ENCODE measurements around the gene GSG1.
"Not testable (repeated sequence)": the region's sequence is repeated elsewhere in the genome, so short reads cannot be mapped to it uniquely, and the experiment has no call there.

Gene GSG1

DNA sequence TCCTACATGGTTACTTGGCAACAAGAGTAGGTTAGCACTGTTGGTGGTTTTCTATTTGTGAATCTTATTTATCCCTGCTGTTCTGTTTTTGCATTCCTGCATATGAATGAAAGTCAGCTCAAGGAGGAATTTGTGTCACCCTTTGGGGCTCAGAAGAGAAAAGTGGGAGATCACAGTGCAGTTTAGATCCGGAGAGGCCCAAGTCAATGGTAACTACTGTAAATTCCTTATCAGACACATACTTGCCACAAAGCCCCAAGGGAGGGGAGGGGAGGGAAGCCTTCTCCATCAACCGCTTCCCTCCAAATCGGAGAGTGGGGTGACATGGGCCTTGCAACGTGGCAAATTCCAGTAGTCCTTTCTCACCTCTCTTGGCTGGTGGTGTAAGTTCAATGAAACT is 15.0 kb downstream of the GSG1 start:
- DNase-seq, result no peak

DNA sequence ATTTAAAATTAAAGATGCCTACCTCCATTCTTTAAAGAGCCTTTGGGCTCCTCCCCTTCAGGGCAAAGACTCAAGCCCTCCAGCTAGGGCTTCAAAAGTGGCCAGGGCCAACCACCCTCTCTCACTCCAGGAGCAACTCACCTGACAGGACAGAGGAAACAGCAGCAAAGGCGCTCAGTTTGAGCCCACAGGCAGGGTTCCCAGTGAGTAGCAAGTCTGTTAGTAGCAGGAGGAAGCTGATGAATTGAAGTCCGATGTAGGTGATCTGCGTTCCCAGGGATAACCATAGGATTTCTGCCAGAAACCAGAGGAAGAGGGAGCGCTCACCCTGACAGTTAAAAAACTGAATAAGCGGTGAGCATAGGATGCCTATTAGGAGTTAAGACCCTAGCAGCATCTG is 15.7 kb downstream of the GSG1 start:
- no peak for DNase-seq

DNA sequence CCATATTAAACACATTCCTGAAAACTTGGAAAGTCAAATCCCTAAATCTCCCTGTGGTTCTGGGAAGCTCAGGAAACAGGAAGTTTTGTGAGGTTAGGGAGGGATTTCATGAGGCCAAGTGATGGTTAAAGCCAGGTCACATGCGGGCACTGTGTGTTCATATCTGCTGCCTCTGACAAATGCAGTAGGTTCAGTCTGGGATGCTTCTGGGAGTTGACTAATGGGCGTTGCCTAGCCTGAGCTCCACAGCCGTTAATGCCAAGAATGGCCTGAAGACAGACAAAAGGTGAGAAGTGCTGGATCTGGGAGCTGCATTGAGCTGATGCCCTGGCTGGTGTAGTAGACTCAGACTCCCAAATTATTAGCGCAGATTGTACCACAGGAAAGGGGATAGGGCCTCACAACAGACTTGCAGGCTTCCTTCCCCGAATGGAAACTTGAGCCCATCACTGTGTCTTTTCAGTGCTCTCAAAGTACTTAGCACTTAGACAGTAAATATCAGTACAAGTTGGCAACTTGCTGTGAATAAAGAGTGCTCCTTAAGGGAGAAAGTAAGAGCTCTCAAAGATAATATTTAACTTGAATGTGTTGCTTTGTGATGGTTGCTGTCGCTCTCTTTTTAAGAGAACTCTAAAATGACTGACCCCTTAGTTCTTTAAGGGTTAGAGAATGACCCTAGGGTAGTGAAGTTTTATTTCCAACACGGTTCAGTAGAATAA is 17.3 kb downstream of the GSG1 start:
- no peak for DNase-seq

DNA sequence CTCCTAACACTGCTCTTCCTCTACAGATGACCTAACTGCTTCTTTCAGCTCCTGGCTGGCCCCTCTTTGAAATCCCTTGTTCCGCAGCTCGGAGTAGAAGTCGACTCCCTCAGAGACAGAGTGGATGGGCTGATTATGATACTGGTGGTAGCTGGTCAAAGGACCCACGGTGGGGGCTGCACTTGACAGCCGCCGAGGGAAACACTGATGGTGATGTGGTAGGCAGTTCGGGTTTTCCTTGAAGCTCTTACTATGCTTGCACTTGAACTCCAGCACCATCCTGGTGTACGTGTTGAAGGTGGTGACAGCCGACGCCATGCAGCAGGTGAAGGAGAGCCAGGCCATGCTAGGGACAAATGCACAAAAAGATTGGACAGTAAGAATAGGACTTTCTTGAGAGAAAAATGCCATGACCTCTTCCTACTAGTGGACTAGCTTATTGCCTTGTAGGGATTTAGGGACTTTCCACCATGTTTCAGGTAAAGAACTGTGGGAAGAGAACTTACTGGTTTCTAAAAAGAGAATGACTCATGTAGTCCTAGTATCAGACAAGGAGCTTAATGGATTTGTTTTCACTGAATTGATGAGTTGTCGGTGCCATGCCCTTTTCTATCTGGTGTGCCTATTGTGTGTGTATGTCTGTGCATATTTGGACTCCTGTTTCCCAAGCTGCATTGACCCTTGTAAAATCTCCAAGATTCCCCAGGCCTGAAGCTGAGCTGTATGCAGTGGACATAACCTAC is 18.4 kb downstream of the GSG1 start:
- no peak for DNase-seq

DNA sequence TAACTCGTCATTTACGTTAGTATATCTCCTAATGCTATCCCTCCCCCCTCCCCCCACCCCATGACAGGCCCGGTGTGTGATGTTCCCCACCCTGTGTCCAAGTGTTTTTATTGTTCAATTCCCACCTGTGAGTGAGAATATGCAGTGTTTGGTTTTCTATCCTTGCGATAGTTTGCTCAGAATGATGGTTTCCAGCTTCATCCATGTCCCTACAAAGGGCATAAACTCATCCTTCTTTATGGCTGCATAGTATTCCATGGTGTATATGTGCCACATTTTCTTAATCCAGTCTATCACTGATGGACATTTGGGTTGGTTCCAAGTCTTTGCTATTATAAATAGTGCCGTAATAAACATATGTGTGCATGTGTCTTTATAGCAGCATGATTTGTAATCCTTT is 19.8 kb downstream of the GSG1 start:
- not testable (repeated sequence) for DNase-seq

DNA sequence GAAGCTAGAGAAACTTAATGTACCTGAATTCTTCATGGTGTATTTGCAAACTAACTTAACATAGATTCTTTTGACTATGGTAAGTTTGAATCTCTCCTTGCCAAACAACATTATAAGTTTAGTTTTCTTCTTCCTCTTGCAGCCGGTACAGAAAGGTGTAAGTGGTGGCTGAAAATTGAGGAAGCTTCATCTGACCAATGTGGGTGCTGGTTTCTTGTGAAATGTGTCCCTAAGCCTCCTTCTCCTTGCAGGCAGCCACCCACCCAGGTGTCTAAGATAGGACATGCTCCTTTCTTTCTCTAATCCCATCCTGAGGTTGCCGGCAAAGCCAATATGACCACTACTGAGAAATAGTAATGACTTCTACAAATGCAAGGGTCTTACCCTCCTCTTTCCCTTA is 20.6 kb downstream of the GSG1 start:
- DNase-seq, result no peak

DNA sequence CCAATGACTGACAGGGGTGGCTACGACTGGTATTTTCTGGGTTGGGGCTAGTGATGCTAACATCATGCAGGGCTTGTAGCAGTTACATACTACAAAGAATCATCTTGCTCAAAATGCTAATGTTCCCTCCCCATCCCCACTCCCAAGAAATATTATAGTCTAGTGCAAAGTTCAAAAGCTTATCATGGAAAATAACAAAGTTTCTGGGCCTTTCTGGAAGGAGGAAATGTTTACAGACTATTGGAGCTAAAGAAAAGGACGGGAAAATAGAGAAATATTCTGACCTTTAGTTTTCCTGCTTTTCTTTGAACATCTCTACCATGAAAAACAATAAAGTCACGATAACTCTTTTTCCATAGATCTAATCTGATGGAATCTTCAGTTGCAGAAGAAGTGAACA is 23.2 kb downstream of the GSG1 start:
- no peak for DNase-seq

DNA sequence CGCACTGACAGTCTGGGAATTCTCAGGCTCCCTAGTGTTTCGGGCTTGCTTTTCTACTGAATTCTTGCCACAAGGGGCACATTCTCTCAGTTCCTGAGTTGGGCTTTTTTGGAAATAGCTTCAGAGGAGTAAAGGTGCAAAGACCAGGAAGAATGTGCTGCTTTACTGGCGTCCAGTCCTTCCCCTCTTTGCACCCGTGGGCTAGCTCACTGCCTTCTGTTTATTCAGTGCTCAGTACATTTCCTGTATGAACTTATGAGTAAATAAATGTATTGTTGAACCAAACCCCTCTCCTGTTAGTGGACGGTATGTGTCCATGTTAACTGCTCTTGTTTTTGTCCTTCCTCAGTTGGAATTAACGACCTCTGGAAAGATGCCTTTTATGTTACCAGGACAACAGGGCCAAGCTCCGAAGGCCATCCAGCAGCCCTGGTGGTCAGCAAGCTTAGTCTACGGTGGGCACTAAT is 24.0 kb downstream of the GSG1 start:
- no peak for DNase-seq

DNA sequence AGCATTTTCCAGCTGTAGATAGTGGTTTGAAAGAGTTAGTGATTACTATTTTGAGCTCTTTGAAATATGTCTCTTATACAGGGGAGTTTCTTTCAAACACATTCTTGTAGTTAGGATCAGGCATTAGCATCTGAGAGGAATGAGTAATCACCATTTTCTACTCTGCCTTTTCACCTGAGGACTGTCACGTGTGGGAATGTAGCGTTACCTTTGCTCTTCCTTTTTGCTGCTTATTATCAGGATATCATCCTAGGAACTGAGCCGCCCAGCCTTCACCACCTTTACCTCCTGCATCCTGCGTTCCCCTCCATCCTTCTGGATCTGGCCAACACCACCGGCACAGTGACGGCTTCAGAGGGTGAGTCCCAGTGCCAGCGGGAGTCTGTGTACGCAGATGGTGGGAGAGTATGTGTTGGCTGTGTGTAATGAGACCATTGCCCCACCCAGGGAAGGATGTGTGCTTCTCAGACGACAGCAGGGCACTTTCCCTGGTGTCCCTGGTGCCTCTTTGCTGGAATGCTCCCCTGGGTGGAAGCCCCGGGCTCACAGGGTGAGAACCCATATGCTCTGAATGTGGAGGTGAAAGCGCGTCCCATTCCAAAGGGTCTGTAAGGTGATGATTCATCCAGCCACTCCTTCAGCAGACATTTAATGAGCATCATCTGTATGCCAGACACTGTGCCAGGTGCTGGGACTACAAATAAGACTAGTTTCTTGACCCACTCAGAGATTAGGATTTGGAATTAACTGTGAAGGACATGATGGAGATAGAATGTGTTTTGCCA is 27.5 kb downstream of the GSG1 start:
- no peak for DNase-seq

DNA sequence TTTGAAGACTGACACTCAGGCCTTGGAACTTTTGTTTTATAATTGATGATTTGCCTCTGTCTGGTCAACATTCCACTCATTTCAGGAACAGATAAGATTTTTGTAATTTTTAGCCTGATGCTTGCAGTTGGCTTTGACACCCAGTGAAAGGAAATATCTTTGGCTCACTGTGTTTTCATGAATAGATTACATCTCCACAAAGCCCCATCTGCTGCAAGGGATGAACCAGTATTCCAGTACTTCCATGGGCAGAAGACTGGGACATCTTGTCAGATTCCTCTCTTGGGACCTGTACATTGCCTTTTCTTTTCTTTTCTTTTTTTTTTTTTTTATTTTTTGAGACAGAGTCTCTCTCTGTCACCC is 28.4 kb downstream of the GSG1 start:
- no peak for DNase-seq

DNA sequence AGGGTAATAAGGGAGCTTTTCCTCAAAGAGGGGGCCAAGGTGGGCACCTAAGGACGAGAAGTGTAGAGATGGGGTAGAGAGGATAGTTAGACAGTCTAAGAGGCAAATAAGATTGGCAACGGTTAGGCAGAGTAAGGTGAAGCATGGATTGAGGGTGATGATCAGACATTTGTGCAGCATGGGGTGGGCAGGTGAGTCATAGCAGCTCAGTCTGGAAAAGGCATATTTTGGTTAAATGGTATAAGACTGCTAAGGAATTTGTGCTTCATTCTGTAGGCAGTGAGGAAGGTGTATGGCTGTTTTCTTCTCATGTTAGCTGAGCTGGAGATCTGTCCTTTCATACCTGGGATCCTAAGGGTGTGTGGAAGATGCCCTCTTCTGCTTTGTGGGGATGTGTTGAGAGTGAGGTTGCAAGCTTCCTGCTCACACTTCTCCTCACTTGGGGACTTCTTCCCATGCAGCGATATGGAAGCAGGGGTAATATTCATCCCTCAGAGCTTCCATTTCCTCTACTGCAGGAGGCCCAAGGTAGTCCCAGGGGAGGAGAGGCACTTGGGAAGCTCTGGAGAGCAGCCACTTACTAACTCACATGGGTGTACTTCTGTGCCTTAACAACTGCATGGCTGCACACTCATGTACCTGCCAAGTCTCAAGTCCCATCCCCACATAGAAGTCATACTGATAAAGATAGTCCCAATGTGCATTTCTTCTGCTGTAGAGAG is 28.9 kb downstream of the GSG1 start:
- no peak for DNase-seq

DNA sequence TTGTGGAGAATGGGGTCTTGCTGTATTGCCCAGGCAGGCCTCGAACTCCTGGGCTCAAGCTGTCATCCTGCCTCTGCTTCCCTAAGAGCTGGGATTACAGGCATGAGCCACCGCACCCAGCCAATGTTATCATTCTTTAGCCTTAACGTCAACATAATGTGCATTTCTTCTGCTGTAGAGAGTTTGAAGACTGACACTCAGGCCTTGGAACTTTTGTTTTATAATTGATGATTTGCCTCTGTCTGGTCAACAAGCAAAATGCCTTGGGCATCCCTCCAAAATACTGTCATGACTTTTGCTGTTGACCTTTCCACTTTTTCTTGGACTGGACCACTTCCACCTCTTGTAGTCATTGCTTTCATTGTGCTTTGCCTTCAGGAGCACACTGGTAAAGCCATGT is 30.3 kb downstream of the GSG1 start:
- no peak for DNase-seq

DNA sequence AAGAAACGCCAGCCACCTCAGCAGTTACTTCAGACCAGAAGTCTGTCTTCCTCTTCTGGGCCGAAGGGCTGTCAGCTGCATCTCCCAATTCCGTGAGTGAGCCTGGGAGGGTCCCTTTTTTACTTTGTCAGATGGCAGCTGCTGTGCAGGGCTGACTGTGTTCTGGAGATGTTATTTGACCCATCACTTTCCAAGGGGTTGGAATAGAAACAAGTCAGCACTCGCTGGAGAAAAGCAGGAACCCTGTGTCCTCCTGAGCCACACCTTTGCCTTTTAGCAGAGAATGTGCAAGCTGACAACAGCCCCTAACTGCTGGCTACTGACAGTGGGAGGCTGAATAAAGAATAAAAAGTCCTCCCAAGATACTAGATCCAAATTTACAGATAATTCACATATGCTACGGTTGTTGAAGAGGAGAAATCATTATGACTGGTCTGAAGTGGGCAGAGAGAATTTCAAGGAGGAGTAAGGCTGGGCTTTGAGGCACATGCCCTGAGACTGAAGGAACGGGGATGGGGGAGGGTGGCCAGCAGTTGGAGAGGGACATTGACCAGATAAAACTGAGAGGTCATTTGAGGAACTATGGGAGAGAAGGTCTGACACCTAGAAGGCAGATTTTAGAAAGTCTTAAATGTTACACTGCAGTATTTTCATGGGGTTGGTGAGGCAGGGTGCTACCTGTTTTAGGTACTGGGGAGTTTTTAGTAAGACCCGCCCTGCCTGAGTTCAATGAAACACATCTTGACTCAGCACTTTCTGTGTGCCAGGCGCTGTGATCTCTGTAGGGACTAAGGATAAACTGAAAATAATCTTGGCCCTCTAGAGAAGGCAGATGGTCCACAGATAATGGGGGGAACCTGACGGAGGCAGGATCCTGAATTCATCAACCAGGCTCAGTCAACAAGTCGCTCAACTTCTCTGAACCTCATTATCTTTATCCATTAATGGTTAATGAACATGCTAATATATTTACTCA is 31.9 kb downstream of the GSG1 start:
- no peak for DNase-seq

DNA sequence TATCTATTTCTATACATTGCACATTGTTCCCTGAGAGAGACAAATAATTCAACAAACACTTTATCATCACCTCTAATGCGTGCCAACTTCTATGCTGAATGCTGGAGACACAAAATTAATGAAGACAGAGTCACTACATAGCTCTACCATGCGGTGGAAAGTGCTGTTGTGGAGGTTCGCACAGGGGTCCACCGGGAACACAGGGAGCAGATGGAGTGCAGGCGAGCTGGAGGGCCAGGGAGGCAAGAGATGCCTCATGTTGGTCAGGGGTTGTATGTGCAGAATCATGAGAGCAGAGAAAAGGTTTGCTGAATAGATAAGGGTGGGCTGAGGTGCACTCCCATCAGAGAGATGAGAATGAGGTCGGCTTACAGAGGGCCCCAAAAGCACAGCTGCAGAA is 34.1 kb downstream of the GSG1 start:
- DNase-seq, result no peak

DNA sequence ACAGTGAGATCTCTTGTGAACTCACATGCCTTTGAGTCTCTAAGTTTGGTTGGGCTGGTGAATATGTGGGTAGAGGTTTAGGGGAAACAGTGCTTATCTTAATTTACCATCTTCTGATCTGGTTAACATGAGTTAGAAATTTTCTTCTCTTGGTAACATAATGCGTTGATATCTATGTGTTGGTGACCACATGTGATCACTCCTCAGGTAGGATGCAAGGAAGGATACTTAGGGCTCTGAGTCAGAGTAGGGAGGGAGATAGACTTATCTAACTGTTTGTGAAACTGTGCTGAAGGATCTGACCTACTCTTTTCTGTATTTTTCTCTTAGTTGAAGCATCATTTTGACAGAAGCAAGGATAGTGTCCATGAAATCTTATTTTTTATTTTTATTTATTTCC is 36.1 kb downstream of the GSG1 start:
- no peak for DNase-seq

DNA sequence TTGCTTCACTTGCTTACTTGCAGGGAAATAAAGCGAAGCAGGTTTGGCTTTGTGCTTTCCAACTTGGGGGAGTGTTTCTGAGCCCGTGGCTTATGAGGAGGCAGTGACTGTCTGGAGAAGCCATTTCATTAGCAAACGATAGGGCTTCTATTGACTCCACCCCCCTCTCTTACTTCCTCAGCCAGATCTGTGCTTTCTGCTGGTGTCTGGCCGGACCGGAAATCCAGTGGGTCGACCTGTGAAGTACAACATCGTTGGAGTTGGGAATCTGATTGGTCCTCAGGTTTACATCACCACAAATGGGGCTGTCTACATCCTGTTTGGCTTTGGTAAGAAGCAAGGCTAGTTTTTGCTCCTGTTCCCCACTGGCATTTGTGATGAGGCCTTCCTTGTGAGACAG is 37.0 kb downstream of the GSG1 start:
- peak; percentile 1 for DNase-seq

DNA sequence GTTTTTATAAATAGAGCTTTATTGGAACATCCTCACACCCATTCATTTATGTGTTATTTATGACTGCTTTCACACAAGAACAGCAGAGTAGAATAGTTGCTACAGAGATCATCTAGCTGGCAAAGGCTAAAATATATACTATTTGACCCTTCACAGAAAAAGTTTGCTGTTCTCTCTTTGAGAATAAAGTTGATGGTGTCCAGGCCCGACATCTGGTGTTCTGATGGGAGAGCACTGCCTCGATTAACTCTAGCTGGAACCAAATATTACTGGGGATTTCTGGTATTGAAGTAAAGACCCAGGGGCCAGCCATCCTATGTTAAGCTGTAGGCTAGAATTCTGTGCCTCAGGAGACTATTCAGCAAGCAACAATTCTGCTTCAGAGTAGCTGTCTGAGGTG is 37.5 kb downstream of the GSG1 start:
- no peak for DNase-seq

DNA sequence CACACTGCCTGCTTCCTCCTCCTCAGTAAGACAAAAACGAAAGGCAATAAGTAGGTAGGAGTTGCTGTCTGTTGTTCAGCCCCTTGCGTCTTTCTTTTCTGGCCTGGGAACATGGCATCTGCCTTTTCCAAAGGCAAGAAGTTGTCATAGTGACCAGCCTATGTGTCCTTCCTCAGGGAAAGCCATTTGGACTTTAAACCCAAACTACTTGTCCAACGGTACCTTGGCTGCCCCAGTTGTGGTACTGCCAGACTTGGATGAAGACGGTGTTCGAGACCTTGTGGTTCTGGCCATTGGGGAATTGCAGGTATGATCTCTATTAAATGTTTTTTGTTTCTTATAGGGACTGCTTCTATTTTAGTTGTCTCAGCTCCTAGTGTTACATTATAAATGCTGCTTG is 40.8 kb downstream of the GSG1 start:
- no peak for DNase-seq

DNA sequence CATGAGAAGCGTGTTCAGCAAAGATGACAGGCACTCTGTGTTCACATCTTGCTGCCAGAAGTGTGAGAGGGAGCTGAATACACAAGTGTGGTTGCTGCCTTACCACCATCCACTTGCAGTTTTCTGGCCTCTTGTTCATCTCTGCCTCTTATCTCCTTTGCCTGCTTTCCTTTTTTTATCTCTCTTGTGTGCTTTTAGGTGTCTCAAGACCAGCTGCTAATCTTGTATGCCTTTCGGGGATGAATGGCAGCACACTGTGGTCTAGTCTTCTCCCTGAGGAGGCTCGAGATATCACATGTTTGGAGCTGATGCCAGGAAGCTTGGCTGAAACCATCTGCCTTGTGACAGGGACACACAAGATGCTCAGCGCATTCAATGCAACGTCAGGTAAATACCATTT is 42.1 kb downstream of the GSG1 start:
- no peak for DNase-seq

DNA sequence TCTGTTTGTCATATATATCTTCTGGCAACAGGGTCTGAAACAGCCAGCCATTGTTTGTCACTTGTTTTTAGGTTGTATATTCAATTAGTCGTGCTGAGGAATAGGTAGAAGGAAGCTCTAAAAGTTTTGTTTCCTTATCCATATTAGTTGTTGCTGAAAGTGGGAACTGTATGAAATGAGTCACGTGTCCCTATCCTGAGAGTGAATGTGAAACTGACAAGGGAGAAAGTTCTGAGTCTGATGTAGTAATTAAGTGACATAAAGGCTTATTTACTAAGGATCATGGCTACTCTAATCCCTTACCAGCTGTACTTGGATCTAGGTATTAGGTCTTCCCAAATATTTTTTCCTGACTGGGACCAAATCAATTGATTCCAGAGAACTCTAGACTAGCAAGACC is 42.9 kb downstream of the GSG1 start:
- DNase-seq, result no peak

DNA sequence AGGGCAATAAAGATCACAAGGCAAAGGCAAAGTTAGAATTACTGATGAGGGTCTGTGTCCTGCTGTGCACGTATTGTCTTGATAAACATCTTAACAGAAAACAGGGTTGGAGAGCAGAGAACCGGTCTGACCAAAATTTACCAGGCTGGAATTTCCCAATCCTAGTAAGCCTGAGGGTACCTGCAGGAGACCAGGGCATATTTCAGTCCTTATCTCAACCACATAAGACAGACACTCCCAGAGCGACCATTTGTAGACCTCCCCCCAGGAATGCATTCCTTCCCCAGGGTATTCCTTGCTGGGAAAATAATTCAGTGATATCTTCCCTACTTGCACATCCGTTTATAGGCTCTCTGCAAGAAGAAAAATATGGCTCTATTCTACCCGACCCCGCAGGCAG is 49.9 kb downstream of the GSG1 start:
- DNase-seq, result not testable (repeated sequence)

DNA sequence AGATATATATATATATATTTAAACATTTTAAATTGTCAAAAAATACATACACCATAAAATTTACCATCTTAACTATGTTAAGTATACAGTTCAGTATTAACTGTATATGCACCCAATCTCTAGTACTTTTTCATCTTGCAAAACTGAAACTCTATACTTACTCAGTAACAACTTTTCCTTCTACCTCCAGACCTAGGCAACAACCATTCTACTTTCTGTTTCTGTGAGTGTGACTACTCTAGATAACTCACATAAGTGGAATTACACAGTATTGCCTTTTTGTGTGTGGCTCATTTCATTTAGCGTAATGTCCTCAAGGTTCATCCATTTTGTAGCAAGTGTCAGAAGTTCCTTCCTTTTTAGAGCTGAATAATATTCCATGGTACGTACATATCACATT is 51.0 kb downstream of the GSG1 start:
- no peak for DNase-seq
